Measurements from ENCODE around the gene MUC21. TPM values are rescaled to one million over a fixed set of nuclear protein-coding genes. Genes with fewer than 3 reads are reported as not detected.

MUC21 gene
- total RNA-seq, 2 donors from 2014 or later: not detected

- H3K9ac ChIP-seq (ENCODE audit: low read depth in 2 of 2, low read length in 2 of 2): no peak overlapping the region
- no peak overlapping the region for H3K4me3 ChIP-seq
- H3K9me3 ChIP-seq: no peaks in the 10 kb centered on the region
- intact Hi-C loops (cut with DNase I): no loop called here
- no peaks in the 10 kb centered on the region for H3K4me1 ChIP-seq
- no peaks in the 10 kb centered on the region for H3K27me3 ChIP-seq
- DNase-seq: no peak
- no peaks in the 10 kb centered on the region for H3K36me3 ChIP-seq
- TF ChIP-seq CTCF (IDR thresholded peaks at IDR 0.05): no peak
- no peak overlapping the region for H3K27ac ChIP-seq
These were observed 34.7 kb upstream of the MUC21 start for GRCh38 chr6:30948811-30949210.

GRCh38 chr6:30951907-30952469 lies 31.5 kb upstream of the MUC21 start:
- H3K9me3 ChIP-seq: no peaks in the 10 kb centered on the region
- H3K4me3 ChIP-seq: no peak overlapping the region
- TF ChIP-seq CTCF (IDR thresholded peaks at IDR 0.05): no peak
- H3K27me3 ChIP-seq: peaks cover 21% of the 10 kb centered on the region
- no peak overlapping the region for H3K9ac ChIP-seq (ENCODE audit: low read depth in 2 of 2, low read length in 2 of 2)
- no peak for DNase-seq
- peaks cover 4% of the 10 kb centered on the region for H3K4me1 ChIP-seq
- intact Hi-C loops (cut with DNase I): no loop called here
- no peaks in the 10 kb centered on the region for H3K36me3 ChIP-seq
- H3K27ac ChIP-seq: no peak overlapping the region

- Histone ChIP-seq H3K9me3 (no peaks in the 10 kb centered on the region), H3K36me3 (no peaks in the 10 kb centered on the region), H3K27ac (no peak overlapping the region), H3K4me3 (peak overlapping the region; percentile 34), H3K27me3 (peaks cover 21% of the 10 kb centered on the region), H3K4me1 (peaks cover 4% of the 10 kb centered on the region), H3K9ac (ENCODE audit: low read depth in 2 of 2, low read length in 2 of 2) (peak overlapping the region; percentile 43 to 62)
- no peak for DNase-seq
- intact Hi-C loops (cut with DNase I): no loop called here
- TF ChIP-seq CTCF (IDR thresholded peaks at IDR 0.05): no peak
These were observed 28.7 kb upstream of the MUC21 start for GRCh38 chr6:30954631-30955366.

DNA sequence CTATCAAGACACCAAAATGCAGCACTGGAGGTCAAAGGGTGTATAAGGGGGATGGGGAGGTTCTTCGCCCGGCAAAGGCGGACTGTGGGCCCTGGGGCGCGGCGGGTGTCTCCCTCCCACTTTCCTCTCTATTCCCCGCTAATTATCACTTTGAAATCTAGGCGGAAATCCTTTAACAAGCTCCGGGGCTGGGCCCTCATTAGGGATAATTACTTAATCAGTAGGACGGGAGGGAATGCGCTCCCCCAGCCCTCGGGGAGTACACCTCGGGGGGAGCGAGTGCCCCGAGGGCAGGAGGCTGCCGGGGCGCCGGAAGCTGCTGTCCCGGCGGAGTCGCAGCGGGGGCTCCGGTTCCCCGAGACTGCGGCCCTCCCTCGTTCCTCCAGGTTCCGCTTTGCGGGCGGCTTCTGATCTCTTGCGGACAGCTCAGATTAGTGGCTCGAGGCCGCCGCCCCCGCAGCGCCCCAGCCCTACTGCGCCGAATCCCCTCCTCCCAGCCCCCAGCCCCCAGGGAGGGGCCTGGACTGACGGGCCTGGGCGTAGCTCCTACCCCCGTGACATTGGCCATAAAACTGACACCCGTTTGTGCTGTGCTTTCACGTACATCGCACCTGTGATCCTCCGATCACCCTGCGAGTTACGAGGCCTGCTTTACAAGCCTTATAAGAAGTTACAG lies 28.0 kb upstream of the MUC21 start:
- peaks cover 4% of the 10 kb centered on the region for H3K4me1 ChIP-seq
- no peaks in the 10 kb centered on the region for H3K36me3 ChIP-seq
- intact Hi-C loops (cut with DNase I): no loop called here
- H3K27me3 ChIP-seq: peaks cover 21% of the 10 kb centered on the region
- DNase-seq: peak; percentile 63
- H3K9me3 ChIP-seq: no peaks in the 10 kb centered on the region
- TF ChIP-seq CTCF (IDR thresholded peaks at IDR 0.05): no peak
- no peak overlapping the region for H3K27ac ChIP-seq
- H3K4me3 ChIP-seq: peak overlapping the region; percentile 34
- peak overlapping the region; percentile 43 to 62 for H3K9ac ChIP-seq (ENCODE audit: low read depth in 2 of 2, low read length in 2 of 2)

- Histone ChIP-seq H3K4me1 (peaks cover 4% of the 10 kb centered on the region), H3K9ac (ENCODE audit: low read depth in 2 of 2, low read length in 2 of 2) (no peak overlapping the region), H3K27ac (no peak overlapping the region), H3K9me3 (no peaks in the 10 kb centered on the region), H3K27me3 (peaks cover 21% of the 10 kb centered on the region), H3K4me3 (no peak overlapping the region), H3K36me3 (no peaks in the 10 kb centered on the region)
- no peak for DNase-seq
- intact Hi-C loops (cut with DNase I): no loop called here
- no peak for TF ChIP-seq CTCF (IDR thresholded peaks at IDR 0.05)
These were observed 25.8 kb upstream of the MUC21 start for GRCh38 chr6:30957716-30958115.

All from colonic mucosa (tissue), 4 donors.